ENCODE results near the gene REXO1.

Gene REXO1

GRCh38 chr19:1766800-1767352 is 81.4 kb downstream of the REXO1 start:
- no peak for DNase-seq (ENCODE audit: low read depth)

- DNase-seq (ENCODE audit: low read depth), result no peak
These were observed 82.1 kb downstream of the REXO1 start for GRCh38 chr19:1765904-1766799.

Measured in GM04504 (cell line).